GM23338 (cell line): ENCODE data around the gene PNPLA8. TPM values are rescaled to one million over a fixed set of nuclear protein-coding genes. Genes with fewer than 3 reads are reported as not detected.

Source experiments
- ATAC-seq: fragments of 200-7000 bp; cut with Tn5 transposase; 3 replicates; pipeline ENCODE4 v1.9.1; 2020
- DNase-seq: peaks from one replicate; pipeline ENCODE4 v3.0.0-alpha.2; 2015; ENCODE audit warnings: low spot score
- H2AFZ ChIP-seq: fragments of 200-600 bp; sonication (generic); 2 replicates; pipeline ENCODE4 v1.8.0; 2016; ENCODE audit warnings: antibody characterized with exemption, mild to moderate bottlenecking, moderate library complexity
- H3F3A ChIP-seq: fragments of 200-600 bp; sonication (generic); replicated peaks from 2 replicates; pipeline ENCODE4 v1.8.0; 2017; ENCODE audit warnings: antibody characterized with exemption, mixed run types, low read depth
- H3K27ac ChIP-seq: fragments of 200-600 bp; sonication (generic); 2 replicates; pipeline ENCODE4 v1.6.1; 2016; ENCODE audit warnings: low read depth
- H3K27me3 ChIP-seq: fragments of 200-600 bp; sonication (generic); 2 replicates; pipeline ENCODE4 v1.8.0; 2016; ENCODE audit warnings: mild to moderate bottlenecking, mixed run types, moderate library complexity; ENCODE audit not compliant: insufficient read depth
- H3K36me3 ChIP-seq: fragments of 200-600 bp; sonication (generic); 2 replicates; pipeline ENCODE4 v1.8.0; 2016; ENCODE audit warnings: mild to moderate bottlenecking; ENCODE audit not compliant: insufficient read depth
- H3K4me1 ChIP-seq: fragments of 200-600 bp; sonication (generic); 2 replicates; pipeline ENCODE4 v1.8.0; 2016; ENCODE audit warnings: mild to moderate bottlenecking, moderate library complexity; ENCODE audit not compliant: insufficient read depth
- H3K4me2 ChIP-seq: fragments of 200-600 bp; sonication (generic); 2 replicates; pipeline ENCODE4 v1.7.1; 2017; ENCODE audit warnings: mixed run types
- H3K4me3 ChIP-seq: fragments of 200-600 bp; sonication (generic); 2 replicates; pipeline ENCODE4 v1.6.1; 2016; ENCODE audit warnings: mixed run types
- H3K79me2 ChIP-seq: fragments of 200-600 bp; sonication (generic); replicated peaks from 2 replicates; pipeline ENCODE4 v1.8.0; 2017; ENCODE audit warnings: mild to moderate bottlenecking; ENCODE audit not compliant: insufficient read depth
- H3K9me2 ChIP-seq: fragments of 200-600 bp; sonication (generic); 2 replicates; pipeline ENCODE4 v1.8.0; 2017; ENCODE audit not compliant: insufficient read depth
- H4K20me1 ChIP-seq: fragments of 200-600 bp; sonication (generic); replicated peaks from 2 replicates; pipeline ENCODE4 v1.8.0; 2017; ENCODE audit warnings: mild to moderate bottlenecking; ENCODE audit not compliant: insufficient read depth
- H3K27ac Mint-ChIP-seq: 2 replicates; pipeline ENCODE4 v1.8.0; 2020; ENCODE audit warnings: inconsistent platforms, mild to moderate bottlenecking, moderate library complexity, mixed read lengths
- H3K27me3 Mint-ChIP-seq: 3 replicates; pipeline ENCODE4 v1.8.0; 2022; ENCODE audit warnings: low read depth, mild to moderate bottlenecking, moderate library complexity, mixed read lengths, inconsistent platforms; ENCODE audit not compliant: insufficient read depth, poor library complexity
- H3K36me3 Mint-ChIP-seq: 3 replicates; pipeline ENCODE4 v1.8.0; 2021; ENCODE audit warnings: low read depth, mild to moderate bottlenecking, inconsistent platforms, moderate library complexity, mixed read lengths
- H3K4me1 Mint-ChIP-seq: 3 replicates; pipeline ENCODE4 v1.8.0; 2020; ENCODE audit warnings: mild to moderate bottlenecking, inconsistent platforms, mixed read lengths
- H3K4me3 Mint-ChIP-seq: 3 replicates; pipeline ENCODE4 v1.8.0; 2021; ENCODE audit warnings: moderate library complexity, mild to moderate bottlenecking, inconsistent platforms, mixed read lengths
- H3K9me3 Mint-ChIP-seq: 3 replicates; pipeline ENCODE4 v1.8.0; 2020; ENCODE audit warnings: moderate library complexity, mild to moderate bottlenecking, inconsistent platforms, mixed read lengths
- CREB1 ChIP-seq: fragments of 250-450 bp; sonication (Bioruptor Pico); IDR thresholded peaks from 2 replicates; pipeline ENCODE4 v1.5.0; 2020; ENCODE audit warnings: low read depth, mild to moderate bottlenecking, moderate library complexity
- ETS1 ChIP-seq: IDR thresholded peaks from 2 replicates; pipeline ENCODE4 v1.6.1; 2016; ENCODE audit warnings: antibody characterized with exemption
- EZH2 ChIP-seq: fragments of 200-600 bp; sonication (generic); IDR thresholded peaks from one replicate; pipeline ENCODE4 v1.8.0; 2017; ENCODE audit warnings: antibody characterized with exemption, mild to moderate bottlenecking, low read depth; ENCODE audit not compliant: unreplicated experiment
- EZH2phosphoT487 ChIP-seq: fragments of 200-600 bp; sonication (generic); IDR thresholded peaks from one replicate; pipeline ENCODE4 v1.8.1; 2018; ENCODE audit warnings: antibody characterized with exemption; ENCODE audit not compliant: unreplicated experiment
- JUNB ChIP-seq: IDR thresholded peaks from one replicate; pipeline ENCODE4 v1.6.1; 2016; ENCODE audit warnings: antibody characterized with exemption; ENCODE audit not compliant: unreplicated experiment
- NANOG ChIP-seq: IDR thresholded peaks from 2 replicates; pipeline ENCODE4 v1.6.1; 2016; ENCODE audit warnings: antibody characterized with exemption, borderline replicate concordance
- POLR2AphosphoS5 ChIP-seq: IDR thresholded peaks from 2 replicates; pipeline ENCODE4 v1.6.1; 2016; ENCODE audit warnings: antibody characterized with exemption, low read depth
- ZNF331 ChIP-seq: fragments of 250-450 bp; sonication (Bioruptor Pico); IDR thresholded peaks from 2 replicates; pipeline ENCODE4 v1.5.0; 2020; ENCODE audit warnings: low read depth, mild to moderate bottlenecking, moderate library complexity
- ZNF462 ChIP-seq: fragments of 250-450 bp; sonication (Bioruptor Pico); IDR thresholded peaks from 2 replicates; pipeline ENCODE4 v1.5.0; 2020; ENCODE audit warnings: mild to moderate bottlenecking, moderate library complexity
- polyA plus RNA-seq: library from polyadenylated mRNA; unstranded; fragments of >200 nt; fragmentation: Nextera tagmentation; extraction: Ambion mirVana; gene quantifications from 2 replicates; pipeline ENCODE4 v1.2.1, GENCODE V29; 2016
- total RNA-seq: library from RNA; depleted of rRNA; stranded (reverse); fragments of >200 nt; shearing (Covaris generic); gene quantifications from 2 replicates; pipeline ENCODE4 v1.2.3, GENCODE V29; 2014

The PNPLA8 gene
- total and polyA plus RNA-seq, 2 experiments from 2014 or later: 12.5 to 13.6 TPM

- H3K4me3 Mint-ChIP-seq: no peak overlapping the region
- peak; percentile 8 for DNase-seq
- Histone ChIP-seq H3K4me3 (no peak overlapping the region), H3K27ac (no peak overlapping the region), H3K79me2 (no peaks in the 10 kb centered on the region; the same call in 1 of the 2 replicates), H3K27me3 (no peaks in the 10 kb centered on the region), H3K9me2 (no peaks in the 10 kb centered on the region), H3K36me3 (peaks cover 6% of the 10 kb centered on the region; the same call in 1 of the 2 replicates), H3K4me1 (no peaks in the 10 kb centered on the region), H4K20me1 (no peaks in the 10 kb centered on the region), H3K4me2 (no peak overlapping the region), H3F3A (no peaks in the 10 kb centered on the region), H2AFZ (no peak overlapping the region)
- no peak for ATAC-seq
- TF ChIP-seq POLR2AphosphoS5 (no peak), ZNF331 (CRISPR knock-in tag) (no peak), CREB1 (CRISPR knock-in tag) (no peak)
- H3K4me1 Mint-ChIP-seq: no peaks in the 10 kb centered on the region; the same call in 1 of the 3 replicates
- peaks cover 4% of the 10 kb centered on the region for H3K27me3 Mint-ChIP-seq
- peaks cover 36% of the 10 kb centered on the region for H3K36me3 Mint-ChIP-seq
- H3K27ac Mint-ChIP-seq: no peak overlapping the region
- H3K9me3 Mint-ChIP-seq: peaks cover 27% of the 10 kb centered on the region
Observed at GRCh38 chr7:108559253-108559652, 33.3 kb upstream of the PNPLA8 start.

GRCh38 chr7:108557617-108558016 is 31.7 kb upstream of the PNPLA8 start:
- H3K27me3 ChIP-seq: no peaks in the 10 kb centered on the region
- H3K27ac Mint-ChIP-seq: no peak overlapping the region
- H4K20me1 ChIP-seq: no peaks in the 10 kb centered on the region
- H3F3A ChIP-seq: no peaks in the 10 kb centered on the region
- peaks cover 31% of the 10 kb centered on the region for H3K36me3 Mint-ChIP-seq
- no peak overlapping the region for H2AFZ ChIP-seq
- H3K4me3 ChIP-seq: no peak overlapping the region
- peaks cover 27% of the 10 kb centered on the region for H3K9me3 Mint-ChIP-seq
- ATAC-seq (no peak), DNase-seq (no peak)
- H3K36me3 ChIP-seq: peaks cover 6% of the 10 kb centered on the region; the same call in 1 of the 2 replicates
- H3K4me3 Mint-ChIP-seq: no peak overlapping the region
- no peaks in the 10 kb centered on the region; the same call in 1 of the 3 replicates for H3K4me1 Mint-ChIP-seq
- H3K9me2 ChIP-seq: no peaks in the 10 kb centered on the region
- H3K27ac ChIP-seq: no peak overlapping the region
- no peaks in the 10 kb centered on the region for H3K79me2 ChIP-seq
- H3K4me1 ChIP-seq: no peaks in the 10 kb centered on the region
- peaks cover 4% of the 10 kb centered on the region for H3K27me3 Mint-ChIP-seq
- TF ChIP-seq CREB1 (CRISPR knock-in tag) (no peak), EZH2phosphoT487 (no peak), JUNB (no peak)
- no peak overlapping the region for H3K4me2 ChIP-seq

GRCh38 chr7:108557191-108557590 is 31.3 kb upstream of the PNPLA8 start:
- DNase-seq: no peak
- H3K36me3 ChIP-seq: peaks cover 6% of the 10 kb centered on the region; the same call in 1 of the 2 replicates
- H3K4me1 Mint-ChIP-seq: no peaks in the 10 kb centered on the region; the same call in 1 of the 3 replicates
- no peaks in the 10 kb centered on the region for H3F3A ChIP-seq
- no peaks in the 10 kb centered on the region for H3K4me1 ChIP-seq
- no peak overlapping the region for H3K4me3 Mint-ChIP-seq
- no peaks in the 10 kb centered on the region for H3K9me2 ChIP-seq
- ATAC-seq: no peak
- H4K20me1 ChIP-seq: no peaks in the 10 kb centered on the region
- H3K4me3 ChIP-seq: no peak overlapping the region
- H3K4me2 ChIP-seq: no peak overlapping the region
- H3K79me2 ChIP-seq: no peaks in the 10 kb centered on the region
- peaks cover 27% of the 10 kb centered on the region for H3K9me3 Mint-ChIP-seq
- no peak overlapping the region for H3K27ac Mint-ChIP-seq
- H2AFZ ChIP-seq: no peak overlapping the region
- peaks cover 4% of the 10 kb centered on the region for H3K27me3 Mint-ChIP-seq
- peaks cover 28% of the 10 kb centered on the region for H3K36me3 Mint-ChIP-seq
- H3K27me3 ChIP-seq: no peaks in the 10 kb centered on the region
- no peak overlapping the region for H3K27ac ChIP-seq
- TF ChIP-seq EZH2 (no peak), ZNF331 (CRISPR knock-in tag) (no peak), EZH2phosphoT487 (no peak), NANOG (no peak), CREB1 (CRISPR knock-in tag) (no peak), ZNF462 (CRISPR knock-in tag) (no peak), ETS1 (no peak), JUNB (no peak)
